ENCODE results near the gene OR51A7. TPM values are rescaled to one million over a fixed set of nuclear protein-coding genes. Genes with fewer than 3 reads are reported as not detected.
A peak's percentile ranks its signal among the peaks of the same experiment; 100 is the strongest.

Gene OR51A7
- total and polyA plus RNA-seq, 9 of the 15 experiments (the other 6 are each of a cell fraction or from before 2014, with no cell fraction given): not detected

DNA sequence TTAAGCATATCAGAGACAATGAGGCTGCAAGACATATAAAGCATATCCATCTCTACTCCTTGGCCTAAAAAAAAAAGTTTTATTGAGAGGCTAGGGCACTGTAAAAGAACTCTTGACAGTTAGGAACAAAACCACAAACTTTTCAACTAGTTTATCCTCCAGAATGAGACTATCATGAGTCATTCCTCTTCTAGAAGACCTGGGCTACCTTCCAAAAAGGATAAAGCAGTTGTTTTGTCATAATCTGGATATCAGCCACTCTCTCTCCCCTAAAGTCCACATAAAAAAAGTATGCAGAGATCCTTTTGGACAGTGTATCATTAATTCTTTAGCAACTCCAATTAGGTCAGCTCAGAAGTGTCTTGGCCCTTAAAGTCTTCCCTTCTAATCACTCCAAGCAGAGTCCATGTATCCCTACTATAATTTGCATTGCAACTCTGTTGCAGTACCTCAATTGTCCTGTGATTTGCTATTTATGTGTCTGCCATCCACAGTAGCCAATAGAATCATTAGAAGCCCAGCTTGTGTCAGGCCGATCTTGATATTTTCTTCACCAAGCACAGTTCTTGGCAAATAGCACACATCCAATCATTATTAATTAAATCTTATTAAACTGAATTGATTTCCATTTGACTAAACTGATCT is 11.5 kb upstream of the OR51A7 start (continued):
- TF ChIP-seq NFIC (IDR thresholded peaks at IDR 0.05): peak; percentile 75
- no peak for TF ChIP-seq TSHZ1 (CRISPR knock-in tag; IDR thresholded peaks at IDR 0.05)
- no peak for TF ChIP-seq PPARD (CRISPR knock-in tag; IDR thresholded peaks at IDR 0.05)
- TF ChIP-seq HMBOX1 (IDR thresholded peaks at IDR 0.05): peak; percentile 71
- peak; percentile 97 for TF ChIP-seq FOSL1 (tag; conservative IDR thresholded peaks at IDR 0.05)
- no peak for TF ChIP-seq ZKSCAN8 (CRISPR knock-in tag; IDR thresholded peaks at IDR 0.05)
- peak; percentile 44; the same call in 1 of the 2 replicates for TF ChIP-seq ARID1B (IDR thresholded peaks at IDR 0.05)
- peak; percentile 65 for TF ChIP-seq JUND (IDR thresholded peaks at IDR 0.05; ENCODE audit: borderline replicate concordance, low read depth, low read length)
- peak; percentile 86; the same call in 1 of the 3 replicates for TF ChIP-seq JUND (tag; IDR thresholded peaks at IDR 0.05; ENCODE audit: borderline replicate concordance, low read depth, low read length)
- TF ChIP-seq, protein P1, sequence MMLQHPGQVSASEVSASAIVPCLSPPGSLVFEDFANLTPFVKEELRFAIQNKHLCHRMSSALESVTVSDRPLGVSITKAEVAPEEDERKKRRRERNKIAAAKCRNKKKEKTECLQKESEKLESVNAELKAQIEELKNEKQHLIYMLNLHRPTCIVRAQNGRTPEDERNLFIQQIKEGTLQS (IDR thresholded peaks at IDR 0.05): peak; percentile 63
- TF ChIP-seq, protein P1 (CRISPR knock-in tag; conservative IDR thresholded peaks at IDR 0.05): no peak
- TF ChIP-seq USF2 (CRISPR knock-in tag; IDR thresholded peaks at IDR 0.05): no peak
- TF ChIP-seq NFE2 (IDR thresholded peaks at IDR 0.05; ENCODE audit: low read depth): peak; percentile 44; the same call in 1 of the 2 replicates
- peak; percentile 49; the same call in 1 of the 2 replicates for TF ChIP-seq ZNF24 (IDR thresholded peaks at IDR 0.05)
- 0 out of 2 replicates have a peak, but pooled peaks have one; percentile 20 for TF ChIP-seq ARID3A (IDR thresholded peaks at IDR 0.05; ENCODE audit: borderline replicate concordance, low read depth, low read length)

Measured in K562 (cell line).